ENCODE data around the gene PYDC1. TPM values are rescaled to one million over a fixed set of nuclear protein-coding genes. Genes with fewer than 3 reads are reported as not detected.

PYDC1 gene
- total and polyA plus RNA-seq, 2 of the 8 experiments (the other 6 are each of a cell fraction or from before 2014, with no cell fraction given): 3.5 to 11.1 TPM

- H3K27me3 ChIP-seq (replicated peaks in 1 of 4; ENCODE audit: control insufficient read depth in 3 of 4, extremely low read depth in 1 of 4, insufficient read depth in 3 of 4, low read length in 3 of 4): no peaks in the 10 kb centered on the region
- DNase-seq (ENCODE audit: low read depth in 1 of 2, low spot score in 2 of 2) (no peak), FAIRE-seq (no peak)
- H2BK20ac ChIP-seq (ENCODE audit: low read length): no peak overlapping the region
- no peak overlapping the region for H3K56ac ChIP-seq (replicated peaks; ENCODE audit: insufficient read length, low read depth, low read length)
- no peaks in the 10 kb centered on the region for H3K79me2 ChIP-seq (ENCODE audit: control insufficient read depth in 1 of 2, insufficient read depth in 2 of 2, low read length in 2 of 2)
- TF ChIP-seq CHD1 (IDR thresholded peaks at IDR 0.05; ENCODE audit: low read depth, low read length) (no peak), SAP30 (IDR thresholded peaks at IDR 0.05; ENCODE audit: insufficient read depth, insufficient replicate concordance, low read length) (no peak), SRF (IDR thresholded peaks at IDR 0.05; ENCODE audit: low read depth, low read length) (no peak), USF2 (IDR thresholded peaks at IDR 0.05; ENCODE audit: low read length) (no peak), TAF1 (IDR thresholded peaks at IDR 0.05; ENCODE audit: low read depth, low read length) (no peak), E2F6 (IDR thresholded peaks at IDR 0.05) (no peak), TEAD4 (IDR thresholded peaks at IDR 0.05; ENCODE audit: low read depth, low read length) (no peak), JUND (IDR thresholded peaks at IDR 0.05; ENCODE audit: low read length) (no peak), POU5F1 (IDR thresholded peaks at IDR 0.05; ENCODE audit: low read depth, low read length) (no peak), ZNF274 (IDR thresholded peaks at IDR 0.05; ENCODE audit: borderline replicate concordance, extremely low read depth, low read length) (no peak), HDAC6 (IDR thresholded peaks at IDR 0.05; ENCODE audit: low read depth, low read length) (no peak)
- no peak overlapping the region for H3K18ac ChIP-seq (ENCODE audit: extremely low read depth, low read length)
- H3K4ac ChIP-seq (replicated peaks; ENCODE audit: insufficient read length, low read depth, low read length): no peak overlapping the region
- no peak overlapping the region for H2BK5ac ChIP-seq (ENCODE audit: low read depth, low read length)
- H2AK5ac ChIP-seq (ENCODE audit: low read depth, low read length): no peak overlapping the region
- H3K14ac ChIP-seq (ENCODE audit: insufficient read length): no peak overlapping the region
- H4K5ac ChIP-seq (ENCODE audit: insufficient read length, low read depth, low read length): no peak overlapping the region
- H2BK12ac ChIP-seq (ENCODE audit: low read depth, low read length): no peak overlapping the region
- H2AFZ ChIP-seq (ENCODE audit: low read length): no peak overlapping the region
- no peaks in the 10 kb centered on the region for H3K9me3 ChIP-seq (ENCODE audit: insufficient read depth in 2 of 2, low read depth in 1 of 2, low read length in 1 of 2)
- H4K20me1 ChIP-seq (replicated peaks in 1 of 2; ENCODE audit: control insufficient read depth in 1 of 2, insufficient read depth in 2 of 2, low read length in 2 of 2): no peaks in the 10 kb centered on the region
- H3K4me1 ChIP-seq (replicated peaks in 1 of 4; ENCODE audit: control insufficient read depth in 3 of 4, insufficient read depth in 4 of 4, low read length in 3 of 4): peaks cover 0 to 5% (median 2%) of the 10 kb centered on the region in 4 experiments; a peak in 3 of 7 replicates
- no peak overlapping the region for H2BK120ac ChIP-seq (replicated peaks; ENCODE audit: low read depth, low read length)
- CTCF ChIA-PET (ENCODE audit: partially characterized antibody): interaction anchor here (1.6 to 2.9 kb wide), 2 partner anchors 11 to 15 kb away, joined by 4 to 10 read pairs; no protein-coding TSS in a partner anchor
- whole genome bisulfite sequencing, 2 experiments (ENCODE audit: extremely low coverage in 1 of 2, insufficient coverage in 1 of 2, insufficient read length in 1 of 2, insufficient replicate concordance in 2 of 2, low coverage in 1 of 2, low lambda C conversion rate in 2 of 2, missing lambda C conversion rate in 1 of 2): 92% methylated on average over 3 of the region's 3 CpGs; no CpG with 5 or more reads in 1 of the 2 experiments
- POLR2A ChIA-PET (ENCODE audit: partially characterized antibody): no interaction called here
- no peak overlapping the region for H3K9ac ChIP-seq (replicated peaks in 1 of 4; ENCODE audit: extremely low read depth in 1 of 4, low read depth in 3 of 4, low read length in 3 of 4)
- H3K79me1 ChIP-seq (ENCODE audit: low read depth, low read length): no peaks in the 10 kb centered on the region
- no peaks in the 10 kb centered on the region for H3K36me3 ChIP-seq (ENCODE audit: control insufficient read depth in 2 of 4, insufficient read depth in 4 of 4, low read length in 3 of 4)
- no peak overlapping the region for H3K4me3 ChIP-seq (ENCODE audit: extremely low read depth in 1 of 4, insufficient read depth in 2 of 4, low read depth in 3 of 4, low read length in 4 of 4)
- H4K8ac ChIP-seq (ENCODE audit: extremely low read depth, insufficient read depth, low read length): no peak overlapping the region
- H3K4me2 ChIP-seq (ENCODE audit: insufficient read depth in 1 of 2, low read depth in 2 of 2, low read length in 2 of 2): no peak overlapping the region
- no peak overlapping the region for H3K23ac ChIP-seq (ENCODE audit: insufficient read length)
- no peak overlapping the region for H4K91ac ChIP-seq (replicated peaks; ENCODE audit: insufficient read length, low read length)
- no peak overlapping the region for H2BK15ac ChIP-seq (ENCODE audit: low read length)
- no peaks in the 10 kb centered on the region; the same call in 1 of the 2 replicates for H3K23me2 ChIP-seq (ENCODE audit: low read depth, low read length)
- H3K27ac ChIP-seq (ENCODE audit: low read depth, low read length): no peak overlapping the region
Observed at GRCh38 chr16:31262084-31262483, 45.1 kb upstream of the PYDC1 start.

All from H1 (cell line).